Peyer's patch (tissue), 4 donors: Measurements from ENCODE around the gene COL13A1. TPM values are rescaled to one million over a fixed set of nuclear protein-coding genes. Genes with fewer than 3 reads are reported as not detected.

Experiments
- DNase-seq, 3 donors: peaks; one replicate each; pipeline ENCODE4 v3.0.0-alpha.2; 2017 to 2019
- H3K27ac ChIP-seq, 4 donors: fragments of 200-600 bp; sonication (generic); one replicate each; pipeline ENCODE4 v1.5.1; 2016 to 2019
- H3K27me3 ChIP-seq, 2 donors: fragments of 200-600 bp; sonication (generic); one replicate each; pipeline ENCODE4 v1.5.1; 2019
- H3K36me3 ChIP-seq, 3 donors: fragments of 200-600 bp; sonication (generic); one replicate each; pipeline ENCODE4 v1.5.1; 2016 to 2019
- H3K4me1 ChIP-seq, 4 donors: fragments of 200-600 bp; sonication (generic); one replicate each; pipeline ENCODE4 v1.5.1; 2016 to 2019
- H3K4me3 ChIP-seq, 4 donors: fragments of 200-600 bp; sonication (generic); 1 replicate in 3 of 4; 2 replicates in 1 of 4; pipeline ENCODE4 v1.5.1; 2016 to 2019; ENCODE audit warnings: mild to moderate bottlenecking in 1 of 4
- H3K9me3 ChIP-seq, 4 donors: fragments of 200-600 bp; sonication (generic); one replicate each; pipeline ENCODE4 v1.5.1; 2016 to 2019; ENCODE audit warnings: mild to moderate bottlenecking in 1 of 4
- POLR2A ChIP-seq, 2 donors: fragments of 450-650 bp; IDR thresholded peaks; one replicate each; pipeline ENCODE4 v1.5.1; 2017; ENCODE audit warnings: antibody characterized with exemption in 2 of 2, mild to moderate bottlenecking in 2 of 2, moderate library complexity in 2 of 2
- total RNA-seq, 4 donors: library from RNA; depleted of rRNA; stranded (reverse); fragments of >200 nt; gene quantifications; one replicate each; pipeline ENCODE4 v1.1.0, GENCODE V29; 2016
- TF ChIP-seq, protein P1 (sequence below), 6 experiments: fragments of 450-650 bp in 4 of 6; fragments of 200-600 bp in 2 of 6; sonication (generic) in 1 of 6; IDR thresholded peaks; one replicate each; pipeline ENCODE4 v1.5.1; 2017 to 2019; ENCODE audit warnings: antibody characterized with exemption in 6 of 6, mild to moderate bottlenecking in 3 of 6, moderate library complexity in 1 of 6

The COL13A1 gene
- total RNA-seq, 4 donors from 2014 or later = 0.94 to 6.6 (median 3.9) TPM; not detected in 1

DNA sequence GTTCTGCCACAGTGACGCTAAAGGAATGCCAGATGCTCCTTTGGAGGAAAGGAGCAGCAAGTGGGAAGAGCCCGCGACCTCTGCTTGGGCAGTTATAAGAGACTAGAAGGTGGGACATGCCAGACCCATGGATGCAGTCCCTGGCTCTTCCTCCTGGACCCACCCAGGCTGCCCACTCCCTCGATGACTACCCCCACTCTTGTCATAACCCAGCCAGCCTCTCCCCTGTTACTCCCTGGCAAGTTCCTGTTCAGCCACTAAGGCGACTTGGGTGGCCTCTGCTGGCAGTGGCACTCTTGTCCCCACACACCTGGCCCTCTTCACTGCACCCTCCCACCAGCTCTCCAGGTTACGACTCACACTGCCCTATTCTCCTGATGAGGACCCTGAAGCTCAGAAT is 33.5 kb downstream of the COL13A1 start:
- H3K27ac ChIP-seq = no peak overlapping the region
- TF ChIP-seq, protein P1, sequence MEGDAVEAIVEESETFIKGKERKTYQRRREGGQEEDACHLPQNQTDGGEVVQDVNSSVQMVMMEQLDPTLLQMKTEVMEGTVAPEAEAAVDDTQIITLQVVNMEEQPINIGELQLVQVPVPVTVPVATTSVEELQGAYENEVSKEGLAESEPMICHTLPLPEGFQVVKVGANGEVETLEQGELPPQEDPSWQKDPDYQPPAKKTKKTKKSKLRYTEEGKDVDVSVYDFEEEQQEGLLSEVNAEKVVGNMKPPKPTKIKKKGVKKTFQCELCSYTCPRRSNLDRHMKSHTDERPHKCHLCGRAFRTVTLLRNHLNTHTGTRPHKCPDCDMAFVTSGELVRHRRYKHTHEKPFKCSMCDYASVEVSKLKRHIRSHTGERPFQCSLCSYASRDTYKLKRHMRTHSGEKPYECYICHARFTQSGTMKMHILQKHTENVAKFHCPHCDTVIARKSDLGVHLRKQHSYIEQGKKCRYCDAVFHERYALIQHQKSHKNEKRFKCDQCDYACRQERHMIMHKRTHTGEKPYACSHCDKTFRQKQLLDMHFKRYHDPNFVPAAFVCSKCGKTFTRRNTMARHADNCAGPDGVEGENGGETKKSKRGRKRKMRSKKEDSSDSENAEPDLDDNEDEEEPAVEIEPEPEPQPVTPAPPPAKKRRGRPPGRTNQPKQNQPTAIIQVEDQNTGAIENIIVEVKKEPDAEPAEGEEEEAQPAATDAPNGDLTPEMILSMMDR (IDR thresholded peaks at IDR 0.05) = no peak
- no peak for TF ChIP-seq POLR2A (IDR thresholded peaks at IDR 0.05)
- H3K27me3 ChIP-seq = no peaks in the 10 kb centered on the region
- no peaks in the 10 kb centered on the region for H3K9me3 ChIP-seq
- H3K36me3 ChIP-seq = no peaks in the 10 kb centered on the region
- DNase-seq = no peak
- peaks cover 0 to 5% (median 0%) of the 10 kb centered on the region in 4 donors for H3K4me1 ChIP-seq
- H3K4me3 ChIP-seq = no peak overlapping the region

DNA sequence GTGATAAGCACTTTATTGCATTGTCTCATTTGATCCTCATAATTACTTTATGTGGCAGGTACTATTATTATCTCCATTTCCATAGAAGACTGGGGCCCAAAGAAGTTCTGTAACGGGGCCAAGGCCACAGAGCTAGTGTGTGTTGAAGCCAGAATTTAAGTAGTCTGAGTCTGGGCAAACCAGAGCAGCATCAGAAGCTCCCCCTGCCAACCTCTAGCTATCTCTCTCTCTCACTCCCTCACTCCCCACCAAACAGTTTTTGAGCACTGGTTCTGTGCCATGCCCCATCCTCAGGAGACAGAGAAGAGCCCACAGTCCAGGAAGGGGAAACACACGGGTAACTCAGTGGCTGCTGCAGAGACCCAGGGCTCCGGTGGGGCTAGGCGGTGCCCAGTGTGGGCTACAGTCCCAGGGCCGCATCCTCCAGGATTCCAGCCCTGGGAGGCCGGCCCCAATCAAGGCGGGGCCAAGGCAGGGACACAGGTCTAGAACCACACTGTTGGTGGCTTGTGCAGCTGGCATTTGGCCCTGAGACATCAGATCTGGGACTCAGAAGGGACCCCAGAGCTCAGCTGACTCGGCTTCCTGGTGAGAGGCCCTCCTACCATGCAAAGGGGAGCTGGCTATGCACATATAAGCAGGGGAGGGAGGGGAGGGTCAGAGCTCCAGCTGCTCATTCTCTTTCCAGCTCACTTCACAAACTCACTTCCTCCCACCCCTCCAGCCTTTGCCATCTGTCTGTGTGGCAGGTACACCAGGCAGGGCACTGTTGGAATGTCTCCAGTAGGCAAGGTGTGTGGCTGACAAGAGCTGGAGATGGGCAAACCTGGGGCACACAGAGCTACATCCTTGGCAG is 34.4 kb downstream of the COL13A1 start:
- TF ChIP-seq, protein P1 (IDR thresholded peaks at IDR 0.05) = no peak
- no peak for TF ChIP-seq POLR2A (IDR thresholded peaks at IDR 0.05)
- no peak for DNase-seq

DNA sequence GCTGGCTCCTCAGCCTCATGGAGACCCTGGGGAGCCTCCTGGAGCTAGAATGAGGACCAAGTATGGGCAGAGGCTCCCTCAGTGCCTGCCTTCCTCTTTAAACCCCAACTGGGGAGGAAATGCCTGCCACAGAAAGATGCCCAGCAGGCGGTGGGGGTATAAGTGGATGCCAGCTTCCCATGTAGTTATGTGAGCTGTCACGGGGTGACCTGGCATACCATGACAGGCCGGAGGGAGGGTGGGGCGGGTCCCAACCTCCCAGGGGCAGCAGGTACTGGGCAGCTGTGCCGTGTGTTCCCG is 35.0 kb downstream of the COL13A1 start:
- Histone ChIP-seq H3K9me3 (no peaks in the 10 kb centered on the region), H3K27ac (no peak overlapping the region), H3K27me3 (no peaks in the 10 kb centered on the region), H3K36me3 (no peaks in the 10 kb centered on the region), H3K4me3 (no peak overlapping the region), H3K4me1 (peaks cover 0 to 5% (median 0%) of the 10 kb centered on the region in 4 donors)
- TF ChIP-seq POLR2A (IDR thresholded peaks at IDR 0.05) = no peak
- TF ChIP-seq, protein P1 (IDR thresholded peaks at IDR 0.05) = no peak
- DNase-seq = no peak

More for the DNA sequence above, 34.4 kb downstream of the COL13A1 start:
- peaks cover 0 to 5% (median 0%) of the 10 kb centered on the region in 4 donors for H3K4me1 ChIP-seq
- H3K4me3 ChIP-seq = no peak overlapping the region
- no peaks in the 10 kb centered on the region for H3K36me3 ChIP-seq
- no peaks in the 10 kb centered on the region for H3K27me3 ChIP-seq
- H3K27ac ChIP-seq = no peak overlapping the region
- H3K9me3 ChIP-seq = no peaks in the 10 kb centered on the region

DNA sequence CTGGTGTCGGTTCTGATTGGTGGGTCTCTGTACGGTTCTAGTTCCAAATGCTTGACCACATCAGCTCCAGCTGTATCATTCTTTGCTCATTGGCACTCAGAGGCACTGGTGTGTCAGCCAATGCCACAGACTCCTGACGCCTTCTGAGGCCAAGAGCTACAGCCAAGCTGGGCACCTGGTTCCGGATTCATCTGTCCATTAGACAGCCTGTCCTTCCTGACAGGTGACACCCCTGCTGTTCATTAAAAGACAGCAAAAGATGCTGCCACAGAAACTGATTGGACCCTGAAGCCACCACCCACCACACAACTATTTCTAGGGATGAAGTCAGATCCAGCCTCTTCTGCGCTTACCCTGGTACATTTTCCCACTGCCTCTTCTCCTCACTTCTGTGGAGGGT is 35.6 kb downstream of the COL13A1 start:
- H3K36me3 ChIP-seq = no peaks in the 10 kb centered on the region
- H3K9me3 ChIP-seq = no peaks in the 10 kb centered on the region
- no peak overlapping the region for H3K4me3 ChIP-seq
- no peak for TF ChIP-seq POLR2A (IDR thresholded peaks at IDR 0.05)
- TF ChIP-seq, protein P1 (IDR thresholded peaks at IDR 0.05) = no peak
- no peak overlapping the region for H3K27ac ChIP-seq
- H3K4me1 ChIP-seq = peaks cover 0 to 5% (median 0%) of the 10 kb centered on the region in 4 donors
- no peaks in the 10 kb centered on the region for H3K27me3 ChIP-seq
- DNase-seq = no peak

DNA sequence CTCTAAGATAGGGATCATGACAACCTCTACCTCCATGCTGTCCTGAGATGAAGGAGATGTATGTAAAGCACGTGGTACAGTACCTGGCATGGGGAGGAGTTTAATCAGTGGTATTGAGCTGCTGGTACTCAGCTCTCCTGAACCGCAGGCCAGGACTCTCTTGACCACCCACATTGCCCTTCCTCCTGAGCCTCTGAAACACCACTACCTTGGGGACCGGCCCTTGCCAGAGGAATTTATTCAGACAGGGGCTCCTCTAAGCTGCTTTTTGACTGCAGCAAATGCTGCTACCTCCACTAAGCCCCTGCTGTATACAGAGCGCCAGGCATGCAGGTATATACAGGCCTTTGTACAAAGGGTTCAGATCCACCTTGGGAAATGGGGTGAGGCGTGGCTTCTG is 36.7 kb downstream of the COL13A1 start:
- Histone ChIP-seq H3K36me3 (no peaks in the 10 kb centered on the region), H3K27ac (no peak overlapping the region), H3K4me3 (no peak overlapping the region), H3K9me3 (no peaks in the 10 kb centered on the region), H3K27me3 (no peaks in the 10 kb centered on the region), H3K4me1 (peaks cover 0 to 5% (median 0%) of the 10 kb centered on the region in 4 donors)
- DNase-seq = no peak
- TF ChIP-seq POLR2A (IDR thresholded peaks at IDR 0.05) = no peak
- TF ChIP-seq, protein P1 (IDR thresholded peaks at IDR 0.05) = no peak
